Measurements from ENCODE around the gene POU4F3. TPM values are rescaled to one million over a fixed set of nuclear protein-coding genes. Genes with fewer than 3 reads are reported as not detected.

The POU4F3 gene
- total RNA-seq, 1 experiment from 2014 or later: 0.15 TPM

GRCh38 chr5:146307796-146308195, 30.8 kb upstream of the POU4F3 start (continued):
- TF ChIP-seq CEBPB (IDR thresholded peaks at IDR 0.05; ENCODE audit: low read depth) (no peak), ZNF274 (IDR thresholded peaks at IDR 0.05; ENCODE audit: low read depth, low read length) (no peak)

GRCh38 chr5:146310540-146310939, 28.1 kb upstream of the POU4F3 start:
- TF ChIP-seq ELF1 (IDR thresholded peaks at IDR 0.05; ENCODE audit: borderline replicate concordance, low read depth): no peak
- TF ChIP-seq CBX3 (IDR thresholded peaks at IDR 0.05; ENCODE audit: low read depth): no peak
- ChIA-PET CTCF (no interaction called here), RAD21 (ENCODE audit: low non-redundant PET in 1 of 2, low total read pairs in 2 of 2, uncharacterized antibody in 2 of 2, unreplicated experiment in 2 of 2) (no interaction called here), POLR2A (no interaction called here)
- no peaks in the 10 kb centered on the region for H3K9me3 ChIP-seq (ENCODE audit: control insufficient read depth in 1 of 2, insufficient read depth in 1 of 2, low read depth in 1 of 2, low read length in 2 of 2)
- no peaks in the 10 kb centered on the region for H3K27me3 ChIP-seq (ENCODE audit: insufficient read depth, low read length)
- H3K4me2 ChIP-seq (ENCODE audit: low read length): no peak overlapping the region
- no peak overlapping the region for H2AFZ ChIP-seq (ENCODE audit: low read depth, low read length, poor library complexity, severe bottlenecking)
- no peak overlapping the region for H3K9ac ChIP-seq (ENCODE audit: low read length)
- no peak overlapping the region for H3K4me3 ChIP-seq (replicated peaks in 1 of 2; ENCODE audit: low read depth in 1 of 2, low read length in 2 of 2)
- no peak for DNase-seq (ENCODE audit: low read depth, low spot score)
- no peak overlapping the region for H3K27ac ChIP-seq (ENCODE audit: low read depth, low read length)
- intact Hi-C loops (cut with micrococcal nuclease): no loop called here
- ATAC-seq: no peak
- BruUV-seq (replicated peaks): no TSS peak
- no peaks in the 10 kb centered on the region; the same call in 1 of the 2 replicates for H4K20me1 ChIP-seq (ENCODE audit: insufficient read depth)
- H3K79me2 ChIP-seq (ENCODE audit: insufficient read depth, low read length): no peaks in the 10 kb centered on the region
- H3K36me3 ChIP-seq (ENCODE audit: control insufficient read depth in 1 of 2, insufficient read depth in 2 of 2, low read length in 2 of 2): no peaks in the 10 kb centered on the region
- no peaks in the 10 kb centered on the region for H3K9me2 ChIP-seq (ENCODE audit: insufficient read depth)
- no peaks in the 10 kb centered on the region for H3K4me1 ChIP-seq (ENCODE audit: control insufficient read depth in 1 of 2, insufficient read depth in 2 of 2, low read length in 2 of 2)

GRCh38 chr5:146311278-146311677, 27.4 kb upstream of the POU4F3 start:
- Histone ChIP-seq H3K36me3 (ENCODE audit: control insufficient read depth in 1 of 2, insufficient read depth in 2 of 2, low read length in 2 of 2) (no peaks in the 10 kb centered on the region), H3K4me3 (replicated peaks in 1 of 2; ENCODE audit: low read depth in 1 of 2, low read length in 2 of 2) (no peak overlapping the region), H3K27ac (ENCODE audit: low read depth, low read length) (no peak overlapping the region), H3K9me3 (ENCODE audit: control insufficient read depth in 1 of 2, insufficient read depth in 1 of 2, low read depth in 1 of 2, low read length in 2 of 2) (no peaks in the 10 kb centered on the region), H3K9ac (ENCODE audit: low read length) (no peak overlapping the region), H4K20me1 (ENCODE audit: insufficient read depth) (no peaks in the 10 kb centered on the region; the same call in 1 of the 2 replicates), H2AFZ (ENCODE audit: low read depth, low read length, poor library complexity, severe bottlenecking) (no peak overlapping the region), H3K79me2 (ENCODE audit: insufficient read depth, low read length) (no peaks in the 10 kb centered on the region), H3K27me3 (ENCODE audit: insufficient read depth, low read length) (no peaks in the 10 kb centered on the region), H3K4me1 (ENCODE audit: control insufficient read depth in 1 of 2, insufficient read depth in 2 of 2, low read length in 2 of 2) (no peaks in the 10 kb centered on the region), H3K4me2 (ENCODE audit: low read length) (no peak overlapping the region), H3K9me2 (ENCODE audit: insufficient read depth) (no peaks in the 10 kb centered on the region)
- DNase-seq (ENCODE audit: low read depth, low spot score): no peak
- TF ChIP-seq EGR1 (IDR thresholded peaks at IDR 0.05; ENCODE audit: low read depth) (no peak), MAX (IDR thresholded peaks at IDR 0.05) (no peak), ELF1 (IDR thresholded peaks at IDR 0.05; ENCODE audit: borderline replicate concordance, low read depth) (no peak), ZFX (IDR thresholded peaks at IDR 0.05) (no peak), CBX3 (IDR thresholded peaks at IDR 0.05; ENCODE audit: low read depth) (no peak), EZH2phosphoT487 (IDR thresholded peaks at IDR 0.05; ENCODE audit: borderline replicate concordance) (no peak), SIN3A (IDR thresholded peaks at IDR 0.05; ENCODE audit: low read depth) (no peak), CEBPB (IDR thresholded peaks at IDR 0.05; ENCODE audit: low read depth) (no peak), FOSL1 (IDR thresholded peaks at IDR 0.05; ENCODE audit: low read depth) (no peak), RAD21 (IDR thresholded peaks at IDR 0.05; ENCODE audit: low read depth) (no peak), YY1 (IDR thresholded peaks at IDR 0.05; ENCODE audit: extremely low read depth, insufficient replicate concordance, low read depth, low read length) (no peak), SRF (IDR thresholded peaks at IDR 0.05; ENCODE audit: low read depth) (no peak), ZBTB33 (IDR thresholded peaks at IDR 0.05; ENCODE audit: extremely low read depth, insufficient replicate concordance, low read length) (no peak)
- BruUV-seq (replicated peaks): no TSS peak
- POLR2A ChIA-PET: no interaction called here
- RAD21 ChIA-PET (ENCODE audit: low non-redundant PET in 1 of 2, low total read pairs in 2 of 2, uncharacterized antibody in 2 of 2, unreplicated experiment in 2 of 2): no interaction called here
- intact Hi-C loops (cut with micrococcal nuclease): no loop called here
- CTCF ChIA-PET: no interaction called here
- no peak for ATAC-seq
